Mesothelial cell of epicardium (in vitro differentiated cells): ENCODE results near the gene ANKRD11. TPM values are rescaled to one million over a fixed set of nuclear protein-coding genes. Genes with fewer than 3 reads are reported as not detected.
A peak's percentile ranks its signal among the peaks of the same experiment; 100 is the strongest.

ENCODE experiments used
- DNase-seq, 2 experiments: peaks; one replicate each; pipeline ENCODE4 v3.0.0; 2021; ENCODE audit warnings: low spot score in 2 of 2; ENCODE audit not compliant: unreplicated experiment in 2 of 2
- H3K27ac Mint-ChIP-seq: 2 replicates; pipeline ENCODE4 v1.8.0; 2021; ENCODE audit warnings: mixed read lengths
- H3K27me3 Mint-ChIP-seq: 2 replicates; pipeline ENCODE4 v1.8.0; 2021; ENCODE audit warnings: low read depth, mixed read lengths
- H3K36me3 Mint-ChIP-seq: 2 replicates; pipeline ENCODE4 v1.8.0; 2021; ENCODE audit warnings: mixed read lengths
- H3K4me1 Mint-ChIP-seq: 2 replicates; pipeline ENCODE4 v1.8.0; 2021; ENCODE audit warnings: mixed read lengths
- H3K4me3 Mint-ChIP-seq: 2 replicates; pipeline ENCODE4 v1.8.0; 2021; ENCODE audit warnings: mild to moderate bottlenecking, moderate library complexity, mixed read lengths
- H3K9me3 Mint-ChIP-seq: 2 replicates; pipeline ENCODE4 v1.8.0; 2021; ENCODE audit warnings: mixed read lengths
- CTCF ChIP-seq: fragments of 200-600 bp; sonication (generic); IDR thresholded peaks from one replicate; pipeline ENCODE4 v1.5.0; 2021; ENCODE audit warnings: antibody characterized with exemption; ENCODE audit not compliant: unreplicated experiment
- total RNA-seq: library from RNA; stranded (reverse); gene quantifications from 3 replicates; pipeline ENCODE4 v1.2.1, GENCODE V29; 2021

Gene ANKRD11
- total RNA-seq = 230 to 247 TPM (median 233 TPM) in 3 replicates

DNA sequence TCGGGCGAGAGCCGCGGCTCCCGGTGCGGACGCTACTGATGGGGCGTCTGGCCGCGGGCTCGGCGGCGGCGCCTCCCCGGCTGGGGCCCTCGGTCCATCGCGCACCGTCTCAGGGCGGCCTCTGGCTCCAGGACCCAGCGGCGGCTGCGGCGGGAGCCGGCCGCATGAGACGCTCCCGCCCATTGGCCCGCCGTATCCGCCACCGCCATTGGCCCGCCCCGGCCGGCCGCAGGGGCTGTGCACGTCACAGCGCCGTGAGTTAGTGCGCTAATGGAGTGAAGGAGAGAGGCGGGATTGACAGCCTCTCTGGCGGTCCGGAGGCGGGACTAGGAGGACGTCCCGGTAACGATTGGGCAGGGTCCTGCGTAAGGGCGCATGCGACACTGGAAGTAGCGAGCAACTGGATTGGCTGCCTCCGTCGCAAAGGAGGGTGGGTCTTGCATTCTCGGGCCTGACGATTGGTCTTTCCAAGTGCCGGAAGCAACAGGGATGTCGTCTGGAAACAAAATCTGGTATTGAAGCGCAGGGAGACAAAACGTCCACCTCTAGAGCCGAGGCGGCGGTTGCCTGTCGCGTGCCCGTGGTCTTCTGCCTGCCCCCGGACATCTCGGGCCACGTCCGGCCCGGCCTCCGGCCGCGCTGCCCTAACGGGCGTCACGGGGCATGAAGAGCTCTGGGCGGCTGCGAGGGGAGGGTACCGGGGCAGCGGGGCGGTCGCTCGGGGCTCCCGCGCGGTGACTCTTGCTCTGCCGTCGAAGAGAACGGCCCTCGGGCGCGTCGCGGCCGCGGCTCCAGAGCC is at the start of gene ANKRD11:
TSS of gene ANKRD11 (minus strand) at position 123 of the 799 bp plus-strand sequence. CDS start 173,542 bp downstream, outside the sequence.
- Mint-ChIP-seq H3K4me1 (peaks cover 42% of the 10 kb centered on the region), H3K27ac (peak within 1 kb of the TSS; percentile 98), H3K36me3 (peaks cover 2% of the 10 kb centered on the region), H3K9me3 (no peaks in the 10 kb centered on the region), H3K27me3 (no peaks in the 10 kb centered on the region), H3K4me3 (peak within 1 kb of the TSS; percentile 89)
- TF ChIP-seq CTCF = no peak
- peak; percentile 97 for DNase-seq

DNA sequence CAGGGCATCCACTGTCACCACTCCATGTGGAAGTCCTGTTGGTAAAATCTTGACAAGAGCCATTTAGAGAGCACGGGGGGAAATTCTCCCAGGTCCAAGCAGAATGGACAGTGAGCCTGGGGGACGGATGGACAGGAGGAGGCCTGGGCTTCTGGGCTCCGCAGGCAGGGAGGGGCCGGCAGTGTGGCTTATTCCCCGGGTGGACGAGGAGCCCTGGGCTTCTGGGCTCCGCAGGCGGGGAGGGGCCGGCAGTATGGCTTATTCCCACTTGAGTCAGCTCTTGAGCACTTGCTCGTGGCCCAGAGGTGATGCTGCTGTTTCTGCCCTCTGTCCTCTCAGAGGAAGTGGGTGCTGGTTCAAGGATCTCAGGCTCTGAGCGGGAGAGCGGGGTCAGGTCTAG is 47.9 kb upstream of the ANKRD11 start:
- H3K27me3 Mint-ChIP-seq = no peaks in the 10 kb centered on the region
- H3K9me3 Mint-ChIP-seq = no peaks in the 10 kb centered on the region
- DNase-seq = no peak
- no peak overlapping the region for H3K27ac Mint-ChIP-seq
- peaks cover 23% of the 10 kb centered on the region for H3K36me3 Mint-ChIP-seq
- H3K4me1 Mint-ChIP-seq = no peaks in the 10 kb centered on the region
- TF ChIP-seq CTCF = no peak
- no peak overlapping the region for H3K4me3 Mint-ChIP-seq

DNA sequence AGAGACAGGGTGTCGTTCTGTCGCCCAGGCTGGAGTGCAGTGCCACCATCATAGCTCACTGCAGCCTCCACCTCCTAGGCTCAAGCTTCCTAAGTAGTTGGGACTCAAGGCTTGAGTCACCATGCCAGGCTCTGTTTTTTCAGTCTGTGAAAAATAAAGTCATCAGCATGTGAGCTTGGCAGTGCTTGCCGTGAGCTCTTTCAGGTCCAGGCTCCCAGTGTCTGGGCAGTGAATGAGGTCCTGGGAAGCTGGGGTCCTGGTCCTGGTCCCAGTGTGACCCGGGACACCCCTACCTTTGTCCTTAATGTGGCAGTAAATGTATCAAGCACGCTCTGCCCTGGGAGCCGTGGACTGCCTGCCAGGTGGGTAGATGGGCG is 47.2 kb upstream of the ANKRD11 start:
- peaks cover 22% of the 10 kb centered on the region for H3K36me3 Mint-ChIP-seq

GRCh38 chr16:89536886-89537548 is 46.7 kb upstream of the ANKRD11 start:
- H3K27me3 Mint-ChIP-seq = no peaks in the 10 kb centered on the region
- peaks cover 20% of the 10 kb centered on the region for H3K36me3 Mint-ChIP-seq
- no peak overlapping the region for H3K4me3 Mint-ChIP-seq
- no peaks in the 10 kb centered on the region for H3K4me1 Mint-ChIP-seq
- no peak overlapping the region for H3K27ac Mint-ChIP-seq
- no peaks in the 10 kb centered on the region for H3K9me3 Mint-ChIP-seq
- DNase-seq = no peak
- TF ChIP-seq CTCF = no peak

More for the DNA sequence above, 47.2 kb upstream of the ANKRD11 start:
- Mint-ChIP-seq H3K9me3 (no peaks in the 10 kb centered on the region), H3K27ac (no peak overlapping the region), H3K4me3 (no peak overlapping the region), H3K27me3 (no peaks in the 10 kb centered on the region), H3K4me1 (no peaks in the 10 kb centered on the region)
- DNase-seq = no peak
- TF ChIP-seq CTCF = no peak

GRCh38 chr16:89536371-89536770 is 46.0 kb upstream of the ANKRD11 start:
- Mint-ChIP-seq H3K36me3 (peaks cover 20% of the 10 kb centered on the region), H3K27ac (no peak overlapping the region), H3K9me3 (no peaks in the 10 kb centered on the region), H3K4me1 (no peaks in the 10 kb centered on the region), H3K4me3 (no peak overlapping the region), H3K27me3 (no peaks in the 10 kb centered on the region)
- no peak for TF ChIP-seq CTCF
- no peak for DNase-seq
